ENCODE measurements around the gene AHI1.
"Not testable (repeated sequence)": the region's sequence is repeated elsewhere in the genome, so short reads cannot be mapped to it uniquely, and the experiment has no call there.

AHI1 gene

GRCh38 chr6:135488023-135488422, 9.5 kb downstream of the AHI1 start:
- H3K9me2 ChIP-seq (replicated peaks; ENCODE audit: insufficient read depth, low read length): no peaks in the 10 kb centered on the region
- no peaks in the 10 kb centered on the region for H4K20me1 ChIP-seq (ENCODE audit: insufficient read depth, low read length)
- TF ChIP-seq EZH2 (optimal IDR thresholded peaks at IDR 0.05; ENCODE audit: low read depth, low read length) (no peak), EZH2phosphoT487 (IDR thresholded peaks at IDR 0.05; ENCODE audit: low read length) (no peak)
- TF ChIP-seq, protein P1, sequence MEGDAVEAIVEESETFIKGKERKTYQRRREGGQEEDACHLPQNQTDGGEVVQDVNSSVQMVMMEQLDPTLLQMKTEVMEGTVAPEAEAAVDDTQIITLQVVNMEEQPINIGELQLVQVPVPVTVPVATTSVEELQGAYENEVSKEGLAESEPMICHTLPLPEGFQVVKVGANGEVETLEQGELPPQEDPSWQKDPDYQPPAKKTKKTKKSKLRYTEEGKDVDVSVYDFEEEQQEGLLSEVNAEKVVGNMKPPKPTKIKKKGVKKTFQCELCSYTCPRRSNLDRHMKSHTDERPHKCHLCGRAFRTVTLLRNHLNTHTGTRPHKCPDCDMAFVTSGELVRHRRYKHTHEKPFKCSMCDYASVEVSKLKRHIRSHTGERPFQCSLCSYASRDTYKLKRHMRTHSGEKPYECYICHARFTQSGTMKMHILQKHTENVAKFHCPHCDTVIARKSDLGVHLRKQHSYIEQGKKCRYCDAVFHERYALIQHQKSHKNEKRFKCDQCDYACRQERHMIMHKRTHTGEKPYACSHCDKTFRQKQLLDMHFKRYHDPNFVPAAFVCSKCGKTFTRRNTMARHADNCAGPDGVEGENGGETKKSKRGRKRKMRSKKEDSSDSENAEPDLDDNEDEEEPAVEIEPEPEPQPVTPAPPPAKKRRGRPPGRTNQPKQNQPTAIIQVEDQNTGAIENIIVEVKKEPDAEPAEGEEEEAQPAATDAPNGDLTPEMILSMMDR (IDR thresholded peaks at IDR 0.05; ENCODE audit: low read length): no peak
- no peak overlapping the region for H3K9ac ChIP-seq (ENCODE audit: low read length)
- H3K9me3 ChIP-seq (replicated peaks; ENCODE audit: insufficient read depth, low read length): no peaks in the 10 kb centered on the region
- H3K27me3 ChIP-seq (replicated peaks; ENCODE audit: insufficient read depth, low read length): no peaks in the 10 kb centered on the region
- DNase-seq: no peak
- H3K27ac ChIP-seq (ENCODE audit: low read length): no peak overlapping the region
- H3K79me2 ChIP-seq (ENCODE audit: low read length): no peaks in the 10 kb centered on the region
- no peaks in the 10 kb centered on the region for H3F3A ChIP-seq (ENCODE audit: insufficient read depth, low read length)
- no peak overlapping the region for H3K4me2 ChIP-seq (ENCODE audit: low read depth, low read length)
- H2AFZ ChIP-seq (ENCODE audit: low read length): no peak overlapping the region
- no peaks in the 10 kb centered on the region for H3K4me1 ChIP-seq (ENCODE audit: low read length)
- no peak overlapping the region for H3K4me3 ChIP-seq (ENCODE audit: low read length)
- H3K36me3 ChIP-seq (replicated peaks; ENCODE audit: insufficient read depth, low read length): no peaks in the 10 kb centered on the region

GRCh38 chr6:135483903-135484302, 13.6 kb downstream of the AHI1 start:
- H3K9me3 ChIP-seq (replicated peaks; ENCODE audit: insufficient read depth, low read length); H3K36me3 ChIP-seq (replicated peaks; ENCODE audit: insufficient read depth, low read length): not testable (repeated sequence)

DNA sequence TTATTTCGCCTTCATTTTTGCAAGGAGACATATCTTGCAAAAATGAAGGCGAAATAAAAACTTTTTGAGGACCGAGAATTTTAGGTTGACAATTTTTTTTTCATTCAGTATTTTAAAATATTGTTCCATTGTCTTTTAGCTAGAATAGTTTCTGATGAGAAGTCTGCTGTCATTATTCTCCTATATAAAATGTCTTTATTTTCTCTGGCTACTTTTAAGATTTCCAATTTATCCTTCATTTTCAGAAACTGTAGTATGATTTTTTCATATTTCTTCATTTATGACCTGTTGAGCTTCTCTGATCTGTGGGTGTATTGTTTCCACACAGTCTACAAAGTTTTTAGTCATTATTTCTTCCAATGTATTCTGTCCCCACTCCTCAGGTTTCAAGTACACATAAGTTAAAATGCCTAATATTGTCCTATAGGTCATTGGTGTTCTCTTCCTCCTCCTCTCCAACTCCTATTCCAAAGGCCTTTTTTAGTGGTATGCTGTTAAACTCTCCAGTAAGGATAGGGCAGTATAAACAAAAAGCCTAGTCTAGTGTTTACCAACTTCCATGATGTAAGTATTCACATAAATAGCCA, 15.7 kb downstream of the AHI1 start:
- no peaks in the 10 kb centered on the region for H4K20me1 ChIP-seq (ENCODE audit: insufficient read depth, low read length)
- no peaks in the 10 kb centered on the region for H3K79me2 ChIP-seq (ENCODE audit: low read length)
- H3K36me3 ChIP-seq (replicated peaks; ENCODE audit: insufficient read depth, low read length): no peaks in the 10 kb centered on the region
- no peak overlapping the region for H3K4me3 ChIP-seq (ENCODE audit: low read length)
- no peaks in the 10 kb centered on the region for H3K9me2 ChIP-seq (replicated peaks; ENCODE audit: insufficient read depth, low read length)
- H3K4me2 ChIP-seq (ENCODE audit: low read depth, low read length): no peak overlapping the region
- TF ChIP-seq, protein P1 (IDR thresholded peaks at IDR 0.05; ENCODE audit: low read length): no peak
- TF ChIP-seq EZH2phosphoT487 (IDR thresholded peaks at IDR 0.05; ENCODE audit: low read length) (no peak), EZH2 (optimal IDR thresholded peaks at IDR 0.05; ENCODE audit: low read depth, low read length) (no peak)
- no peaks in the 10 kb centered on the region for H3F3A ChIP-seq (ENCODE audit: insufficient read depth, low read length)
- H3K27me3 ChIP-seq (replicated peaks; ENCODE audit: insufficient read depth, low read length): no peaks in the 10 kb centered on the region
- H3K4me1 ChIP-seq (ENCODE audit: low read length): no peaks in the 10 kb centered on the region
- no peaks in the 10 kb centered on the region for H3K9me3 ChIP-seq (replicated peaks; ENCODE audit: insufficient read depth, low read length)
- H3K9ac ChIP-seq (ENCODE audit: low read length): no peak overlapping the region
- no peak overlapping the region for H2AFZ ChIP-seq (ENCODE audit: low read length)
- peak; percentile 19 for DNase-seq
- H3K27ac ChIP-seq (ENCODE audit: low read length): no peak overlapping the region

More at GRCh38 chr6:135483903-135484302, 13.6 kb downstream of the AHI1 start:
- H3K9me2 ChIP-seq (replicated peaks; ENCODE audit: insufficient read depth, low read length); H3K79me2 ChIP-seq (ENCODE audit: low read length); H3K4me2 ChIP-seq (ENCODE audit: low read depth, low read length); H3K27me3 ChIP-seq (replicated peaks; ENCODE audit: insufficient read depth, low read length); H4K20me1 ChIP-seq (ENCODE audit: insufficient read depth, low read length); H3F3A ChIP-seq (ENCODE audit: insufficient read depth, low read length); H2AFZ ChIP-seq (ENCODE audit: low read length); DNase-seq; H3K27ac ChIP-seq (ENCODE audit: low read length); H3K4me3 ChIP-seq (ENCODE audit: low read length); H3K4me1 ChIP-seq (ENCODE audit: low read length); H3K9ac ChIP-seq (ENCODE audit: low read length): not testable (repeated sequence)

DNA sequence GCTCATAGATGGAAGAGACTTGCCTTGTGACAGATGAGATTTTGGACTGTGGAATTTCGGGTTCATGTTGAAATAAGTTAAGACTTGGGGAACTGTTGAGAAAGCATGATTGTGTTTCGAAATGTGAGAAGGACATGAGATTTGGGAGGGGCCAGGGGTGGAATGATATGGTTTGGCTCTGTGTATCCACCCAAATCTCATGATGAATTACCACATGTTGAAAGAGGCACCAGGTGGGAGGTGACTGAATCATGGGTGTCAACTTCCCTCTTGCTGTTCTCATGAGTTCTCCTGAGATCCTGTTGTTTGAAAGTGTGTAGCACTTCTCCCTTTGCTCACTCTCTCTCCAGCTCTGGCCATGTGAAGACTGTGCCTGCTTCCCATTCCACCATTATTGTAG, 17.9 kb downstream of the AHI1 start:
- Histone ChIP-seq H3K4me3 (ENCODE audit: low read length) (no peak overlapping the region), H3K4me2 (ENCODE audit: low read depth, low read length) (no peak overlapping the region), H3K27me3 (replicated peaks; ENCODE audit: insufficient read depth, low read length) (no peaks in the 10 kb centered on the region), H3K4me1 (ENCODE audit: low read length) (no peaks in the 10 kb centered on the region), H3K36me3 (replicated peaks; ENCODE audit: insufficient read depth, low read length) (no peaks in the 10 kb centered on the region), H3K9me3 (replicated peaks; ENCODE audit: insufficient read depth, low read length) (no peaks in the 10 kb centered on the region), H3K79me2 (ENCODE audit: low read length) (no peaks in the 10 kb centered on the region), H3K9ac (ENCODE audit: low read length) (no peak overlapping the region), H3F3A (ENCODE audit: insufficient read depth, low read length) (no peaks in the 10 kb centered on the region), H3K27ac (ENCODE audit: low read length) (no peak overlapping the region), H2AFZ (ENCODE audit: low read length) (no peak overlapping the region), H4K20me1 (ENCODE audit: insufficient read depth, low read length) (no peaks in the 10 kb centered on the region), H3K9me2 (replicated peaks; ENCODE audit: insufficient read depth, low read length) (no peaks in the 10 kb centered on the region)
- DNase-seq: no peak
- TF ChIP-seq EZH2 (optimal IDR thresholded peaks at IDR 0.05; ENCODE audit: low read depth, low read length): no peak
